ENCODE results near the gene KCNH1.

The KCNH1 gene

GRCh38 chr1:210828996-210829596 lies 304.9 kb downstream of the KCNH1 start:
- Histone ChIP-seq H3K27me3 (ENCODE audit: control insufficient read depth, insufficient read depth, low read length) (no peaks in the 10 kb centered on the region), H3K27ac (ENCODE audit: low read depth, low read length) (no peak overlapping the region), H3K9ac (ENCODE audit: low read depth, low read length) (no peak overlapping the region), H3K9me3 (ENCODE audit: control insufficient read depth, insufficient read depth, low read length) (no peaks in the 10 kb centered on the region), H3K4me3 (ENCODE audit: low read depth, low read length) (no peak overlapping the region), H3K4me1 (ENCODE audit: control insufficient read depth, insufficient read depth, low read length) (no peaks in the 10 kb centered on the region), H3K36me3 (ENCODE audit: control insufficient read depth, insufficient read depth, low read length) (no peaks in the 10 kb centered on the region)

- Histone ChIP-seq H3K36me3 (ENCODE audit: control insufficient read depth, insufficient read depth, low read length) (no peaks in the 10 kb centered on the region), H3K4me3 (ENCODE audit: low read depth, low read length) (no peak overlapping the region), H3K27me3 (ENCODE audit: control insufficient read depth, insufficient read depth, low read length) (no peaks in the 10 kb centered on the region), H3K9ac (ENCODE audit: low read depth, low read length) (no peak overlapping the region), H3K9me3 (ENCODE audit: control insufficient read depth, insufficient read depth, low read length) (no peaks in the 10 kb centered on the region), H3K27ac (ENCODE audit: low read depth, low read length) (no peak overlapping the region), H3K4me1 (ENCODE audit: control insufficient read depth, insufficient read depth, low read length) (no peaks in the 10 kb centered on the region)
Observed at GRCh38 chr1:210827481-210827880, 306.5 kb downstream of the KCNH1 start.

- Histone ChIP-seq H3K27me3 (ENCODE audit: control insufficient read depth, insufficient read depth, low read length) (no peaks in the 10 kb centered on the region), H3K4me1 (ENCODE audit: control insufficient read depth, insufficient read depth, low read length) (no peaks in the 10 kb centered on the region), H3K4me3 (ENCODE audit: low read depth, low read length) (no peak overlapping the region), H3K36me3 (ENCODE audit: control insufficient read depth, insufficient read depth, low read length) (no peaks in the 10 kb centered on the region), H3K9me3 (ENCODE audit: control insufficient read depth, insufficient read depth, low read length) (no peaks in the 10 kb centered on the region), H3K9ac (ENCODE audit: low read depth, low read length) (no peak overlapping the region), H3K27ac (ENCODE audit: low read depth, low read length) (no peak overlapping the region)
Observed at GRCh38 chr1:210826686-210827085, 307.3 kb downstream of the KCNH1 start.

GRCh38 chr1:210822932-210823331 lies 311.0 kb downstream of the KCNH1 start:
- no peaks in the 10 kb centered on the region for H3K9me3 ChIP-seq (ENCODE audit: control insufficient read depth, insufficient read depth, low read length)
- H3K4me1 ChIP-seq (ENCODE audit: control insufficient read depth, insufficient read depth, low read length): no peaks in the 10 kb centered on the region
- H3K36me3 ChIP-seq (ENCODE audit: control insufficient read depth, insufficient read depth, low read length): no peaks in the 10 kb centered on the region
- no peak overlapping the region for H3K9ac ChIP-seq (ENCODE audit: low read depth, low read length)
- no peak overlapping the region for H3K27ac ChIP-seq (ENCODE audit: low read depth, low read length)
- no peak overlapping the region for H3K4me3 ChIP-seq (ENCODE audit: low read depth, low read length)
- no peaks in the 10 kb centered on the region for H3K27me3 ChIP-seq (ENCODE audit: control insufficient read depth, insufficient read depth, low read length)

GRCh38 chr1:210822241-210822640 lies 311.7 kb downstream of the KCNH1 start:
- no peak overlapping the region for H3K27ac ChIP-seq (ENCODE audit: low read depth, low read length)
- no peaks in the 10 kb centered on the region for H3K27me3 ChIP-seq (ENCODE audit: control insufficient read depth, insufficient read depth, low read length)

GRCh38 chr1:210821615-210822014 lies 312.3 kb downstream of the KCNH1 start:
- no peaks in the 10 kb centered on the region for H3K36me3 ChIP-seq (ENCODE audit: control insufficient read depth, insufficient read depth, low read length)
- no peaks in the 10 kb centered on the region for H3K4me1 ChIP-seq (ENCODE audit: control insufficient read depth, insufficient read depth, low read length)
- no peak overlapping the region for H3K27ac ChIP-seq (ENCODE audit: low read depth, low read length)
- H3K4me3 ChIP-seq (ENCODE audit: low read depth, low read length): no peak overlapping the region
- no peak overlapping the region for H3K9ac ChIP-seq (ENCODE audit: low read depth, low read length)
- H3K9me3 ChIP-seq (ENCODE audit: control insufficient read depth, insufficient read depth, low read length): no peaks in the 10 kb centered on the region
- H3K27me3 ChIP-seq (ENCODE audit: control insufficient read depth, insufficient read depth, low read length): no peaks in the 10 kb centered on the region

More at GRCh38 chr1:210822241-210822640, 311.7 kb downstream of the KCNH1 start:
- Histone ChIP-seq H3K4me3 (ENCODE audit: low read depth, low read length) (no peak overlapping the region), H3K9me3 (ENCODE audit: control insufficient read depth, insufficient read depth, low read length) (no peaks in the 10 kb centered on the region), H3K36me3 (ENCODE audit: control insufficient read depth, insufficient read depth, low read length) (no peaks in the 10 kb centered on the region), H3K9ac (ENCODE audit: low read depth, low read length) (no peak overlapping the region), H3K4me1 (ENCODE audit: control insufficient read depth, insufficient read depth, low read length) (no peaks in the 10 kb centered on the region)

- no peaks in the 10 kb centered on the region for H3K9me3 ChIP-seq (ENCODE audit: control insufficient read depth, insufficient read depth, low read length)
- no peaks in the 10 kb centered on the region for H3K27me3 ChIP-seq (ENCODE audit: control insufficient read depth, insufficient read depth, low read length)
- H3K36me3 ChIP-seq (ENCODE audit: control insufficient read depth, insufficient read depth, low read length): no peaks in the 10 kb centered on the region
- H3K9ac ChIP-seq (ENCODE audit: low read depth, low read length): no peak overlapping the region
- H3K4me3 ChIP-seq (ENCODE audit: low read depth, low read length): no peak overlapping the region
- peaks cover 4% of the 10 kb centered on the region; the same call in 1 of the 2 replicates for H3K4me1 ChIP-seq (ENCODE audit: control insufficient read depth, insufficient read depth, low read length)
- no peak overlapping the region for H3K27ac ChIP-seq (ENCODE audit: low read depth, low read length)
Observed at GRCh38 chr1:210819266-210819665, 314.7 kb downstream of the KCNH1 start.

- Histone ChIP-seq H3K27me3 (ENCODE audit: control insufficient read depth, insufficient read depth, low read length) (no peaks in the 10 kb centered on the region), H3K4me3 (ENCODE audit: low read depth, low read length) (no peak overlapping the region), H3K9me3 (ENCODE audit: control insufficient read depth, insufficient read depth, low read length) (no peaks in the 10 kb centered on the region), H3K27ac (ENCODE audit: low read depth, low read length) (no peak overlapping the region), H3K4me1 (ENCODE audit: control insufficient read depth, insufficient read depth, low read length) (peaks cover 4% of the 10 kb centered on the region; the same call in 1 of the 2 replicates), H3K9ac (ENCODE audit: low read depth, low read length) (no peak overlapping the region), H3K36me3 (ENCODE audit: control insufficient read depth, insufficient read depth, low read length) (no peaks in the 10 kb centered on the region)
Observed at GRCh38 chr1:210817385-210818275, 316.3 kb downstream of the KCNH1 start.

GRCh38 chr1:210815641-210816550 lies 318.1 kb downstream of the KCNH1 start:
- Histone ChIP-seq H3K36me3 (ENCODE audit: control insufficient read depth, insufficient read depth, low read length) (no peaks in the 10 kb centered on the region), H3K9me3 (ENCODE audit: control insufficient read depth, insufficient read depth, low read length) (no peaks in the 10 kb centered on the region), H3K4me3 (ENCODE audit: low read depth, low read length) (no peak overlapping the region)

GRCh38 chr1:210814382-210815123 lies 319.4 kb downstream of the KCNH1 start:
- Histone ChIP-seq H3K9me3 (ENCODE audit: control insufficient read depth, insufficient read depth, low read length) (no peaks in the 10 kb centered on the region), H3K27me3 (ENCODE audit: control insufficient read depth, insufficient read depth, low read length) (no peaks in the 10 kb centered on the region), H3K27ac (ENCODE audit: low read depth, low read length) (no peak overlapping the region)

More at GRCh38 chr1:210815641-210816550, 318.1 kb downstream of the KCNH1 start:
- no peak overlapping the region for H3K9ac ChIP-seq (ENCODE audit: low read depth, low read length)
- no peaks in the 10 kb centered on the region for H3K27me3 ChIP-seq (ENCODE audit: control insufficient read depth, insufficient read depth, low read length)
- H3K27ac ChIP-seq (ENCODE audit: low read depth, low read length): no peak overlapping the region
- H3K4me1 ChIP-seq (ENCODE audit: control insufficient read depth, insufficient read depth, low read length): peaks cover 4% of the 10 kb centered on the region; the same call in 1 of the 2 replicates

More at GRCh38 chr1:210814382-210815123, 319.4 kb downstream of the KCNH1 start:
- Histone ChIP-seq H3K36me3 (ENCODE audit: control insufficient read depth, insufficient read depth, low read length) (no peaks in the 10 kb centered on the region), H3K4me1 (ENCODE audit: control insufficient read depth, insufficient read depth, low read length) (peaks cover 4% of the 10 kb centered on the region; the same call in 1 of the 2 replicates), H3K4me3 (ENCODE audit: low read depth, low read length) (no peak overlapping the region), H3K9ac (ENCODE audit: low read depth, low read length) (no peak overlapping the region)
